NT2/D1 (cell line): ENCODE measurements around the gene CRX.

Experiments used
- SUZ12 ChIP-seq: IDR thresholded peaks from 2 replicates; pipeline ENCODE4 v1.6.1; 2011; ENCODE audit not compliant: insufficient read length, insufficient read depth; ENCODE audit errors: extremely low read depth
- YY1 ChIP-seq: IDR thresholded peaks from 2 replicates; pipeline ENCODE4 v1.6.1; 2011; ENCODE audit not compliant: insufficient read length, insufficient read depth

GRCh38 chr19:47832723-47833122, 11.0 kb downstream of the CRX start:
- TF ChIP-seq YY1: no peak
- TF ChIP-seq SUZ12: no peak
